ENCODE measurements around the gene ACADL.
A peak's percentile ranks its signal among the peaks of the same experiment; 100 is the strongest.
"Not testable (repeated sequence)": the region's sequence is repeated elsewhere in the genome, so short reads cannot be mapped to it uniquely, and the experiment has no call there.

ACADL gene

GRCh38 chr2:210199854-210200253 lies 25.4 kb downstream of the ACADL start:
- no peak for DNase-seq (ENCODE audit: low spot score)

- DNase-seq (ENCODE audit: low spot score): no peak
These were observed 26.0 kb downstream of the ACADL start for GRCh38 chr2:210199186-210199765.

- DNase-seq (ENCODE audit: low spot score): no peak
These were observed 26.9 kb downstream of the ACADL start for GRCh38 chr2:210198326-210198725.

GRCh38 chr2:210197720-210198119 lies 27.5 kb downstream of the ACADL start:
- no peak for DNase-seq (ENCODE audit: low spot score)

- no peak for DNase-seq (ENCODE audit: low spot score)
These were observed 30.0 kb downstream of the ACADL start for GRCh38 chr2:210195101-210195852.

GRCh38 chr2:210190345-210190744 lies 34.9 kb downstream of the ACADL start:
- DNase-seq (ENCODE audit: low spot score): no peak

- no peak for DNase-seq (ENCODE audit: low spot score)
These were observed 35.7 kb downstream of the ACADL start for GRCh38 chr2:210189452-210190138.

- DNase-seq (ENCODE audit: low spot score): no peak
These were observed 36.5 kb downstream of the ACADL start for GRCh38 chr2:210188755-210189154.

- no peak for DNase-seq (ENCODE audit: low spot score)
These were observed 37.1 kb downstream of the ACADL start for GRCh38 chr2:210188190-210188589.

GRCh38 chr2:210183936-210184335 lies 41.3 kb downstream of the ACADL start:
- not testable (repeated sequence) for DNase-seq (ENCODE audit: low spot score)

GRCh38 chr2:210181606-210182088 lies 43.6 kb downstream of the ACADL start:
- not testable (repeated sequence) for DNase-seq (ENCODE audit: low spot score)

- DNase-seq (ENCODE audit: low spot score): not testable (repeated sequence)
These were observed 44.1 kb downstream of the ACADL start for GRCh38 chr2:210181033-210181605.

- DNase-seq (ENCODE audit: low spot score): no peak
These were observed 44.8 kb downstream of the ACADL start for GRCh38 chr2:210180477-210180876.

- DNase-seq (ENCODE audit: low spot score): no peak
These were observed 45.8 kb downstream of the ACADL start for GRCh38 chr2:210179351-210179990.

- DNase-seq (ENCODE audit: low spot score): no peak
These were observed 47.5 kb downstream of the ACADL start for GRCh38 chr2:210177769-210178168.

GRCh38 chr2:210177115-210177514 lies 48.1 kb downstream of the ACADL start:
- DNase-seq (ENCODE audit: low spot score): not testable (repeated sequence)

GRCh38 chr2:210174086-210174485 lies 51.2 kb downstream of the ACADL start:
- no peak for DNase-seq (ENCODE audit: low spot score)

- no peak for DNase-seq (ENCODE audit: low spot score)
These were observed 53.0 kb downstream of the ACADL start for GRCh38 chr2:210172219-210172575.

- peak; percentile 73 for DNase-seq (ENCODE audit: low spot score)
These were observed 53.7 kb downstream of the ACADL start, which contains the start of gene KANSL1L for GRCh38 chr2:210171309-210172218. KANSL1L (minus strand) TSS chr2:210171409; CDS start chr2:210154582, 16,827 bp downstream.

- DNase-seq (ENCODE audit: low spot score): peak; percentile 74
These were observed 54.6 kb downstream of the ACADL start for GRCh38 chr2:210170446-210171303.
